DMS79 (cell line): ENCODE data around the gene ALAS2.
"Not testable (repeated sequence)": the region's sequence is repeated elsewhere in the genome, so short reads cannot be mapped to it uniquely, and the experiment has no call there.

Experiments
- DNase-seq: peaks from one replicate; lab custom pipeline; 2025; lab: John Stamatoyannopoulos, UW

Gene ALAS2

GRCh38 chrX:55005256-55005655 lies 25.5 kb downstream of the ALAS2 start:
- no peak for DNase-seq

GRCh38 chrX:55004231-55004630 lies 26.5 kb downstream of the ALAS2 start:
- no peak for DNase-seq

- peak; percentile 79 for DNase-seq
Measured at GRCh38 chrX:54999717-55000598, 30.8 kb downstream of the ALAS2 start, which contains the start of gene APEX2. TSS of gene APEX2 (plus strand) at chrX:55000363. CDS start at chrX:55000423, 60 bp downstream.

GRCh38 chrX:54995621-54996020 lies 35.2 kb downstream of the ALAS2 start:
- no peak for DNase-seq

GRCh38 chrX:54994668-54995351 lies 36.0 kb downstream of the ALAS2 start:
- no peak for DNase-seq

GRCh38 chrX:54994099-54994498 lies 36.7 kb downstream of the ALAS2 start, which contains the start of gene PFKFB1:
TSS of gene PFKFB1 (minus strand) at chrX:54994188. CDS start at chrX:54994007, 181 bp downstream.
- no peak for DNase-seq

- no peak for DNase-seq
Measured at GRCh38 chrX:54992911-54993622, 37.7 kb downstream of the ALAS2 start.

GRCh38 chrX:54991706-54992105 lies 39.1 kb downstream of the ALAS2 start:
- DNase-seq, result no peak

GRCh38 chrX:54983306-54983705 lies 47.5 kb downstream of the ALAS2 start:
- not testable (repeated sequence) for DNase-seq

GRCh38 chrX:54980334-54980733 lies 50.4 kb downstream of the ALAS2 start:
- DNase-seq, result no peak

- DNase-seq, result no peak
Measured at GRCh38 chrX:54979432-54979831, 51.3 kb downstream of the ALAS2 start.

GRCh38 chrX:54978448-54978847 lies 52.3 kb downstream of the ALAS2 start:
- DNase-seq, result no peak

GRCh38 chrX:54977387-54977786 lies 53.4 kb downstream of the ALAS2 start:
- no peak for DNase-seq

- no peak for DNase-seq
Measured at GRCh38 chrX:54964766-54965497, 65.8 kb downstream of the ALAS2 start.

- DNase-seq, result no peak
Measured at GRCh38 chrX:54961750-54962149, 69.0 kb downstream of the ALAS2 start.
